HG03457 (cell line): ENCODE results near the gene ANGPTL3.
"Not testable (repeated sequence)": the region's sequence is repeated elsewhere in the genome, so short reads cannot be mapped to it uniquely, and the experiment has no call there.

Experiments
- ATAC-seq: cut with Tn5 transposase; IDR thresholded peaks from one replicate; pipeline ENCODE4 v1.9.1; 2021; ENCODE audit warnings: moderate number of reproducible peaks; ENCODE audit not compliant: unreplicated experiment

Gene ANGPTL3

GRCh38 chr1:62597281-62597680, at the start of gene ANGPTL3:
Gene ANGPTL3, plus strand, starts transcription at chr1:62597520. Its CDS starts 47 bp downstream, at chr1:62597567.
- ATAC-seq = no peak

GRCh38 chr1:62561306-62561705, 36.0 kb upstream of the ANGPTL3 start:
- no peak for ATAC-seq

- ATAC-seq = not testable (repeated sequence)
These were observed 30.1 kb upstream of the ANGPTL3 start for GRCh38 chr1:62567182-62567581.

DNA sequence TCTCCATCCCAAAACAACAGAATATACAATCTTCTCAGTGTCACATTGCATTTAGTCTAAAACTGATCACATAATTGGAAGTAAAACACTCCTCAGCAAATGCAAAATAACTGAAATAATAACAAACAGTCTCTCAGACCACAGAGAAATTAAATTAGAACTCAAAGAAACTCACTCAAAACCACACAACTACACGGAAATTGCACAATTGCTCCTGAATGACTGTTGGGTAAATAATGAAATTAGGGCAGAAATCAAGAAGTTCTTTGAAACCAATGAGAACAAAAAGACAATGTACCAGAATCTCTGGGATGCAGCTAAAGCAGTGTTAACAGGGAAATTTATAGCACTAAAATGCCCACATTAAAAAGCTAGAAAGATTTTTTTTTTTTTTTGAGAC, 29.4 kb upstream of the ANGPTL3 start:
- ATAC-seq = not testable (repeated sequence)

GRCh38 chr1:62571517-62571916, 25.8 kb upstream of the ANGPTL3 start:
- not testable (repeated sequence) for ATAC-seq

DNA sequence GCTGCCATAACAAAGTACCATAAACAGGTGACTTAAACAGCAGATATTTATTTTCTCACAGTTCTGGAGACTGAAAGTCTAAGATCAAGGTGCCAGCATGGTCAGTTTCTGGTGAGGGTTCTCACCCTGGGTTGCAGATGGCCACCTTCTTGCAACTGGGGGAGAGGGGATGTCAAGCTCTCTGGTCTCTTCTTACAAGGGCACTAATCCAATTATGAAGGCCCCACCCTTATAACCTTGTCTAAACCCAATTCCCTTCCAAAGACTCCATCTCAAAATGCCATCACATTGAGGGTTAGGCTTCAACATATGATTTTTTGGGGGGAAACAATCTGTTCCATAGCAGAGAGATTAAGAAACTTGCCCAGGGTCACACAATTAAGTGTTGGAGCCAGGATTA, 24.8 kb upstream of the ANGPTL3 start:
- ATAC-seq = no peak

- no peak for ATAC-seq
These were observed 23.6 kb upstream of the ANGPTL3 start for GRCh38 chr1:62573675-62574074.

DNA sequence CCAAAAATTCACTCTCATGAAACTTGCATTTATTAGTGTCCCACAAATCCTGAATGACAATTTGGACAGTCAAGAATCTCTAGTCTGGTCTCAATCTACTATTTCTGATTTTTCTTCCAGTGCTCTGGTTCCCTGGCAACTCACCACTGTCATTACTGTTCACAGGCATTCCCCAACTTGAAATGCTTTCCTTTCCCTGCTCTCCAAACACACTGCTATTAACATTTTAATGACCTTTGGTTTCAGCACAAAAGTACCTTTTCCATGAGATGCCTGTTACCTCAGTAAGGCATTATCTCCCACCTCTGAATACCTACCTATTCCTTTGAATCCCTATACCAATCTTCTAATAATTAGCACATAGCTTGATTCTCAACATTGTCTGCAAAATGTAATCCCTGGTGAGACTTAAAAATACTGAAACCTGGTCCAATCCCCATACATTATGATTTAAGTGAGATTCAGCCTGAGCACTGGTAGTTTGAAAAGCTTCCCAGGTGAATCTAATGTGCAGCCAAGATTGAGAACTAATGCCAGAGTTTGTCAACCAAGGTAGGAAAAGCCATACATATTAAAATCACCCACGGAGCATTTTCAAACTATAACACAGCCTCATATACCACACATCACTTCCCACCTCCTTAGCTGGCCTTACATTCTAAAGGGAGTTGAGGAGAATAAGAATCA, 11.7 kb upstream of the ANGPTL3 start:
- ATAC-seq = no peak

DNA sequence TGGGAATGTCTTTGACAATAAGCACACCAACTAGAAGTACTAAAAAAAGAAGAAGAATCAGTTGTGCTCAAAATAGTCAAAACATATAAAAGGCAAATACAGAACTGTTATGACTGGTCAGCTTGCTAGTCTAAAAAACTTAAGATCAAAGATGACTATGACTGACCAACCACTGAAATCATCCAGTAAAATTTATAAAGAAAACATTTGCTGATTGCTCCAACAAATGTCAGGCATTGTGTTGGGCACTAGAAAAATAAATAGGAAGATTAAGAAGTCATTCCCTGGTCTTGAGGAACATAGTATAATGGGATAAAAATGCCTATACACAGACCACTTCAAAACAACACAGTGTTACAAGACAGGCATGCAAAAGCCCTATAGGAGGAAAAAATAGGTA, 9.3 kb upstream of the ANGPTL3 start:
- ATAC-seq = no peak

- no peak for ATAC-seq
These were observed 8.0 kb upstream of the ANGPTL3 start for GRCh38 chr1:62589321-62589720.

GRCh38 chr1:62590255-62590969, 6.9 kb upstream of the ANGPTL3 start:
- no peak for ATAC-seq

DNA sequence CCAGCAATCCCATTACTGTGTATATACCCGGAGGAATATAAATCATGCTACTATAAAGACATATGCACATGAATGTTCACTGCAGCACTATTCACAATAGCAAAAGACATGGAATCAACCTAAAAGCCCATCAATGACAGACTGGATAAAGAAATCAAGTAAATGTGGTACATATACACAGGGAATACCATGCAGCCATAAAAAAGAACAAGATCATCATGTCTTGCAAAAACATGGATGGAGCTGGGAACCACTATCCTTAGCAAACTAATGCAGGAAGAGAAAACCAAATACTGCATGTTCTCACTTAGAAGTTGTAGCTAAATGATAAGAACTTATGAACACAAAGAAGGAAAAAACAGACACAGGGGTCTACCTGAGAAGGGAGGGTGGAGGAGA, 6.4 kb upstream of the ANGPTL3 start:
- ATAC-seq = no peak

- ATAC-seq = no peak
These were observed 3.4 kb upstream of the ANGPTL3 start for GRCh38 chr1:62593825-62594394.

DNA sequence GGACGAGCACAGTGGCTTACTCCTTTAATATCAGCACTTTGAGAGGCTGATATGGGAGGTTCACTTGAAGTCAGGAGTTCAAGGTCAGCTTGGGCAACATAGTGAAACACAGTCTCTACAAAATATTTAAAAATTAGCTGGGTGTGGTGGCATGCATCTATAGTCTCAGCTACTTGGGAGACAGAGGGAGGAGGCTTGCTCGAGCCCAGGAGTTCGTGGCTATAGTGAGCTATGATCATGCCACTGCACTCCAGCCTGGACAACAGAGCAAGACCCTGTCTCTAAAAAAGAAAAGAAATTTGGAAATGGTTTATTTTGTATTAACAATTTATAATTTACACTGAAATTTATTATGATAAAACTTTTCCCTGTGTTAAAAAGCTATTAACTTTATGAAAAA, 1.7 kb upstream of the ANGPTL3 start:
- no peak for ATAC-seq

GRCh38 chr1:62599044-62599443, 1.7 kb downstream of the ANGPTL3 start:
- ATAC-seq = no peak

- no peak for ATAC-seq
These were observed 4.1 kb downstream of the ANGPTL3 start for GRCh38 chr1:62601457-62601856.

DNA sequence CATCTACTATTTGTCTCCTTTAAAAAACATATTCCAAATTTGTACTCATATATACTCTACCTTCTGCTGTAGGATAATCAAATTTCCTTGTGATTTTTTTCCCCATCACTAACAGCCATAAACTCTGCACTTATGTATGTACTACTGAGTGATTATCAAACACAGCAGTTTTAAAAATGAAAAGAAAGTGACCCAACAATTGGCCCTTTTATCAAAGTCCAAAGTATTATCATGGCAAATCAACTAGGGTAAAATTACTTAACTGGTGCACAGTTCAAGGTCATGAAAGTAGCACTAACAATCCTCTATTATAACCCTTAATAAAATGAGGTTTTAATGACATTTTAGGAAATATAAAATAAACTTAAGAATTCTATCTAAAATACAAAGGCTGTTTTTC, 11.6 kb downstream of the ANGPTL3 start:
- ATAC-seq = no peak

DNA sequence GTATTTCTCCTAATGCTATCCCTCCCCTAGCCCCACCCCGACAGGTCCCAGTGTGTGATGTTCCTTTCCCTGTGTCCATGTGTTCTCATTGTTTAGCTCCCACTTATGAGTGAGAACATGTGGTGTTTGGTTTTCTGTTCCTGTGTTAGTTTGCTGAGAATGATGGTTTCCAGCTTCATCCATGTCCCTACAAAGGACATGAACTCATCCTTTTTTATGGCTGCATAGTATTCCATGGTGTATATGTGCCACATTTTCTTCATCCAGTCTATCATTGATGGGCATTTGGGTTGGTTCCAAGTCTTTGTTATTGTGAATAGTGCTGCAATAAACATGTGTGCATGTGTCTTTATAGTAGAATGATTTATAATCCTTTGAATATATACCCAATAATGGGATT, 13.3 kb downstream of the ANGPTL3 start:
- ATAC-seq = not testable (repeated sequence)

GRCh38 chr1:62612770-62613169, 15.4 kb downstream of the ANGPTL3 start:
- ATAC-seq = no peak

- ATAC-seq = peak; percentile 88
These were observed 16.0 kb downstream of the ANGPTL3 start for GRCh38 chr1:62613325-62613727.

DNA sequence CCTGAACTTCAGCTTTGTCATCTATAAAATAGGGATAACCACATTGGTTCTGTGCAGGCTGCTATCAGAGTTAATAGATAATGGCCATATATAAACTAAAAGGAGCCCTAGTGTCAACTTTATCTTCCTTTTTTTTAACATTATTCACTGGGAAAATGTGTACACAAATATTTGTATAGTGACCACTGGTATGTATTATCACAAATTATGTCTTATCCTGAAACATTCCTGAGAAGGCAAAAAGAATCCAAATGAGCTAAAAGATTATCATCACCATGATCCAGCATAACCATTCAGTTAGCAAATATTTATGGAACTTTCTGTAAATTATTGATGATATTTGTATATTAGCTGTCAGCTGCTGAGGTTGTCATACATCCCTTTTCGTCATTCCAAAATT, 16.6 kb downstream of the ANGPTL3 start:
- ATAC-seq = no peak

- peak; percentile 77 for ATAC-seq
These were observed 24.6 kb downstream of the ANGPTL3 start for GRCh38 chr1:62621907-62622306.
